Erythroblast (primary cell): ENCODE results near the gene PITRM1.
"Not testable (repeated sequence)": the region's sequence is repeated elsewhere in the genome, so short reads cannot be mapped to it uniquely, and the experiment has no call there.

Experiments
- DNase-seq, 2 experiments: peaks; one replicate each; lab custom pipeline; 2025; lab: John Stamatoyannopoulos, UW
- GATA1 ChIP-seq: IDR thresholded peaks from 2 replicates; pipeline ENCODE4 v1.6.1; 2011; ENCODE audit warnings: low read depth, mild to moderate bottlenecking, control low read depth, low read length, moderate library complexity
- POLR2A ChIP-seq: IDR thresholded peaks from 2 replicates; pipeline ENCODE4 v1.6.1; 2011; ENCODE audit warnings: mild to moderate bottlenecking, low read length

PITRM1 gene

DNA sequence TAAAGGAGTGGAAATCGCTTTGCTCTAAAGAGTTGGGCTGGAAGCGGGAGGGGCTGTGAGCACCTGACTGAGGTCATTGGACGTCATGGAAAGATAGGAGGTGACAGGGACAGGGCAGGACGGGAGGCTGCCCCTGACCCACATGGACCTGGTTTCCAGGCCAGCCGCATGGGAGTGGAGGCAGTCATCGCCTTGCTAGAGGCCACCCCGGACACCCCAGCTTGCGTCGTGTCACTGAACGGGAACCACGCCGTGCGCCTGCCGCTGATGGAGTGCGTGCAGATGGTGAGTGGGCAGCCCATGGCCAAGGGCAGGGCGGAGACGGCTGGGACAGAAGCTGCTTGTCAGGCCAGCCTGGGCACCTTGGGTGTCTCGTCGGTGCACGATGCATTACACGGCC, 63.4 kb downstream of the PITRM1 start:
- DNase-seq = no peak
- TF ChIP-seq GATA1 = no peak
- no peak for TF ChIP-seq POLR2A

DNA sequence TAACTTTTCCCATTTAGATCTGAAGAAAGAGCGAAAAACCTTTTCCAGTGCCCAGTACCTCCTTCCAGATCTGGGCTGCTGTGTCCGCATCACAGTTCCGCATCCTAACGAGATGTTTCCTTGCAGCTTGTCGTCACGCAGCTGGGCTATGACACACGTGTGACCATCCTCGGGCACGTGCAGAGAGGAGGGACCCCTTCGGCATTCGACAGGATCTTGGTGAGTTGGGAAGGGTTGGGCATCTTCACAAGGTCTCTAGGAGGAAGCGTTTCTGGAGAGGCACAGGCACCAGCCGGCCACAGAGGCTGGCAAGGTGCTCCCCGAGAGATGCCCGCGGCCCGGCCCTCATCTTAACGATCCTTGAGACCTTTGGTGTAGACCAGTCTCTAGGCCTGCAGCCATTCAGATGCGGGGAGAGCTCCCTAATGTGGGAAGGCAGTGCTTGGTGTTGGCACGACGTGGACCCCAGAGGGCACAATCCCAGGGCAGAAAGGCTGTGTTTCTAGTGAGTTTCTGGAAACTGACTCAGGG, 63.9 kb downstream of the PITRM1 start:
- DNase-seq = no peak

DNA sequence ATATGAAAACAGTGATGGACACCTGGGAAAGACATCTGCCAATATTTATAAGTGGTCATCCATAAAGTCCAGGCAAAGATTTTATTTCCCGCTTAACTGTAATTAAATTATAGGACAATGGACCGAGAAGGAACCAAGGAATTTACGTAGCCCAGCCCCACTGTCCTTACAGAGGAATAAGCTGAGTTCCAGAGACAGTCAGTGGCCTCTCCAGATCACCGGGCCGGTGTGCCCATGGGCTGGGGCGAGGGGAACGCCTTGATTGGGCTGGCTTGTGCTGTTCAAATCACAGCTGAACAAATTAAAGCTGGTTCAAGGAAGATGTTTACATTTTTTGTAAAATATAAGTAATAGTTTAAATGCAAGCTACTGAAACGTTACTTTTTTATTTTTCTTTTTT, 64.5 kb downstream of the PITRM1 start:
- no peak for TF ChIP-seq GATA1
- TF ChIP-seq POLR2A = no peak
- no peak for DNase-seq

More for the DNA sequence above, 63.9 kb downstream of the PITRM1 start:
- TF ChIP-seq GATA1 (no peak), POLR2A (no peak)

DNA sequence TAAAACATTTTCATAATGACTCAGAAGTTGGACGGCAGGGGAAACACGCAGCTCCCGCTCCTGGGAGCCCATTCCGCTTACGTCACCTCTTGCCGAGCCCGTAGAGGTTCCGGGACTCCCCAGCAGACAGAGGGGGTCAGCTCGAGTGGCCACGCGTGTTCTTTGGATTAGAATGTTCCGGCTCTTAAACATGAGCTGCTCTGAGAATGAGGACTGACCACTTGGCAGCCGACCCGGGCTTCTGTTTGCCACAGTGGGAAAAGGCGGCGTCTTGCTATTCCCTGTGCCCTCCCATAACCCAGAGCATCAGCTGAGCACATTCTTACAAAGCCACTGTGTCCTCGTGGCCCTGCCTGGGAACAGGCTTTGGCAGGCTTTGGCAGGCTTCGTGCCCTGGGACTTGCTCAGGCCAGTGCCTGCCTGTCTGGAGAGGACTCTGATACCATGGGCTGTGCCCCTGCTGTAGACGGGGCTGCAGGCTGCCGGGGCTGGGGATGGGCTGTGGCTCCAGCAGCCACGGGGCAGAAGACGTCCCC, 65.1 kb downstream of the PITRM1 start:
- no peak for DNase-seq
- TF ChIP-seq POLR2A (no peak), GATA1 (no peak)

DNA sequence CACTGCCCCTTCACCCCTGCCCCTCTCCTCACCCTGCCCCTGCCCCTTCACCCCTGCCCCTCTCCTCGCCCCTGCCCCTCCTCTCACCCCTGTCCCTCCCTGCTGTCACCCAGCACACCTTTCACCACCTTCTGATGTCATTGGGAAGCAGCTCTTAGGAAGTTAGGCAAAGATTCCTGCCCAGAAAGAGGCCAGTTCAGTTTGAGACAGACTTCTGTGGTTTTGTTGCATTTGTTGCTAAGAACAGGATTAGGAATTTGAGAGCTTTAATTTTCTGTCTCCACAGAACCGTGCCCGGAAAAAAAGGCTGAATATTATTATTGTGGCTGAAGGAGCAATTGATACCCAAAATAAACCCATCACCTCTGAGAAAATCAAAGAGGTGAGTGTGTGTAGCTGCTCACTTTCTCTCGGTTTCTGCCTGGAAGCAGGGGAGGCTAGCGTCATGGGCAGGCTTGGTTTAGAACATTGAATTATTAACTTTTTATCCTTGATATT, 65.6 kb downstream of the PITRM1 start:
- DNase-seq = no peak
- TF ChIP-seq POLR2A = no peak
- TF ChIP-seq GATA1 = no peak

DNA sequence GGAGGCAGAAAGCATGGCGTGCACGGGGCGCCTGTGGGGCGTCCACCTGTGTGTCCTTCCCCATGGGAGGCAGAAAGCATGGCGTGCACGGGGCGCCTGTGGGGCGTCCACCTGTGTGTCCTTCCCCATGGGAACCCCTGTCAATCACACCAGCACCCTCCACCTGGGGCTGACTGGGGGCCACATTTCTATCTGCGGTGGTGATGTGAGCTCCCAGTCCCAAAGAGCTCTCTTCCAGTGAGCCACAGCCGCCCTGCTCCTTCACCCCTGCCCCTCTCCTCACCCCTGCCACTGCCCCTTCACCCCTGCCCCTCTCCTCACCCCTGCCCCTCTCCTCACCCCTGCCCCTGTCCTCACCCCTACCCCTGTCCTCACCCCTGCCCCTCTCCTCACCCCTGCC, 66.3 kb downstream of the PITRM1 start:
- DNase-seq = not testable (repeated sequence)

DNA sequence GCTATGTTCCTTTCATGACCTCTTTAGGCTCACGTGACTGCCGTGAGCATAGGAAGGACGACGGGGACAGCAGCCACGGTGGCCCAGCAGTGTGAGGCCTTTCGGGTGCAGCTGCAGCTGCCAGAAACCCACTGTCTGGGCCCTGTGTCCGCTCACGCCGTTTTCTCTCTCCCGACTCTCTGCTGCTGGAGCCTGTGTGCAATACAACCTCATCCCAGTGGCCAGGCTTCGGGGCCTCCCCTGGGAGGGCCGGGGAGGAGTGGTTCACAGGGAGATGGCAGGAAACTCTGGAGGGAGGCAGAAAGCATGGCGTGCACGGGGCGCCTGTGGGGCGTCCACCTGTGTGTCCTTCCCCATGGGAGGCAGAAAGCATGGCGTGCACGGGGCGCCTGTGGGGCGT, 66.7 kb downstream of the PITRM1 start:
- DNase-seq = no peak
- no peak for TF ChIP-seq GATA1
- TF ChIP-seq POLR2A = no peak

DNA sequence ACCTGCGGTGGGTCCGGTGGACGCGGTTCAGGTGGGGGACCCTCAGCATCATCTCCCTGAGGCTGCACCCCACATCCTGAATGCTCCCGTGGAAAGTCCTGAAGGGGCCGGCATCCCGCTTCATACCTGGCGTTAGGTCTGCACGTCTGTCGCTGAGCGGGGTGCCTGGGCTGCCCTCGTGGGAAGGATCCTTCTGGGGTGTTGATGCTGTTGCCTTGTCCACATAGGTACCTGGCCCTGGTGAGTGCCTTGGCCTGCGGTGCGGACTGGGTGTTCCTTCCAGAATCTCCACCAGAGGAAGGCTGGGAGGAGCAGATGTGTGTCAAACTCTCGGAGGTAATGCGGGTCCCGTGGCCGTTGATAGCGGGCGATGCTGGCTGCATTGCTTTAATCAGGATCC, 67.4 kb downstream of the PITRM1 start:
- DNase-seq = no peak
- TF ChIP-seq GATA1 (no peak), POLR2A (no peak)

DNA sequence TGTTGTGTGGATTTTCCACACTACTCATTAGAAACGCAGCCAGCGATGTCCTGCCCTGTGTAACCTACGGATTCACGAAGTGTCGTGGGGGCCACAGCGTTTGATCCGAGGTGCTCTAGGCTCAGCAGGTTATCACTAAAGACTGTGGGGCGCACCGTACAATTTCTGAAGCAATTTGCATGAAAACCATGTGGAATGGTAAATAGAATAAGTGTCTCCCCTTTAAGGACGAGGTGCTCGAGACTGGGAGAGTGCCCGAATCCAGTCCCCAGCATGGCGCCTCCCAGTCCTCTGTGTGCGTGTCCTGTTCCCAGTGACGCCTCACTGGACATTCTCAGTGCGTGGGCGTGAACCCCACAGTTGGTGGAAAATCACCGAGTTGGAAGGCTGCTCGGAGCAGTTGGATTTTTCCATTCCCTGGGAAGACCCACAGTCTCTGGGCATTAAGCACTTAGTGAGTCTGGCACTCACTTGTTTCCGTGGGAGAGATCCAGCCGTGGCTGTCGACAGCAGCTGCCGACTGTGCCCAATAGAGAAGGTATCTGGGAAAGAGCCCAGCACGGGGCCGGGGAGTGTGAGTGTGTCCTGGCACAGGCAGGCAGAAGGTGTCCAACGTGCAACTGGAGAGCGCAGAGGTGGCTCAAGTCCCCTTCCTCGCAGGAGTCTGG, 68.2 kb downstream of the PITRM1 start:
- no peak for DNase-seq
- TF ChIP-seq GATA1 = no peak
- TF ChIP-seq POLR2A = no peak

DNA sequence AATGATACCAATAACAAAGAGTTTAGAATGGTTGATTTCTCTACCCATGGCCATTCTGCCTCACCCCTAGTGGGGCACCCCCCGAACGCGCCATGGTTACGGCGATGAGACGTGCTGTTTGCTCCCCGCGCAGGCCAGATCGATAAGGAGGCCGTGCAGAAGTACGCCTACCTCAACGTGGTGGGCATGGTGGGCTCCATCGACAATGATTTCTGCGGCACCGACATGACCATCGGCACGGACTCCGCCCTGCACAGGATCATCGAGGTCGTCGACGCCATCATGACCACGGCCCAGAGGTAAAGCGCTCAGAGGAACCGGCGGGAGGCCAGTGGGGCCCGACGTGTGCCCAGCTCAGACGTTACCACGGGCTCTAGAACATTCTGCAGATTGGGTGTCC, 68.9 kb downstream of the PITRM1 start:
- TF ChIP-seq POLR2A = no peak
- no peak for TF ChIP-seq GATA1
- DNase-seq = no peak

DNA sequence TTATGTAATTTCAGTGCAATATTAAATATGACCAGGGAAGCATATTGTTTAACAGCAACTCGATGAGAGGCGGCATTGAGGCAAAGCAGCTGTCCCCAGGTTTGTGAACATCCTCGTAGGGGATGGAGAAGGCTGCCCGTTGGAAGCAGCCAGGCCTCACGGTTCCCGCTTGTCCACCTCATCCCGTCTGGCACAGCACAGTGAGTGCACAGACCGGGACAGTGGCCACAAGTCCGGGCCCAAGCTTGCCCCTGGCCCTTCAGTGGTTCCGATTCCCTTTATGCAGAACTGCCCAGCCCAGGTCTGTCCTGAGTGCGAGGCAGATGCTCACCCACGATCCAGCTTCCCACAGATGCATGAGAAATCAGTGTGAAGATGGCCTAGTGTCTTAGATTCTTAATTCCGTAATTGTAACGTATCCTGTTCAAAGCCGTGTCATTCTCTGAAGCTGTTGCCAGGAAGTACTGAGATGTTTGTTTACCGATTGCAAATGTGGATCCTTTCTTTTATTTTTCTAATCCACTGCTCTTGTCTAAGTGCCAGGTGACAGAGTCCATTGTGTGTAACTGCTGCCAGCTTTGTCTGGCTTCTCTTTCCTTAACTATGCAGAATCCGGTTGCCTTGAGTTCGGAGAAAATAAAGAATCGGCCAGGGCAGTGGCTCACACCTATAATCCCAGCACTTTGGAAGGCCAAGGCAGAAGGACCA, 69.7 kb downstream of the PITRM1 start:
- DNase-seq = no peak
- TF ChIP-seq POLR2A (no peak), GATA1 (no peak)

DNA sequence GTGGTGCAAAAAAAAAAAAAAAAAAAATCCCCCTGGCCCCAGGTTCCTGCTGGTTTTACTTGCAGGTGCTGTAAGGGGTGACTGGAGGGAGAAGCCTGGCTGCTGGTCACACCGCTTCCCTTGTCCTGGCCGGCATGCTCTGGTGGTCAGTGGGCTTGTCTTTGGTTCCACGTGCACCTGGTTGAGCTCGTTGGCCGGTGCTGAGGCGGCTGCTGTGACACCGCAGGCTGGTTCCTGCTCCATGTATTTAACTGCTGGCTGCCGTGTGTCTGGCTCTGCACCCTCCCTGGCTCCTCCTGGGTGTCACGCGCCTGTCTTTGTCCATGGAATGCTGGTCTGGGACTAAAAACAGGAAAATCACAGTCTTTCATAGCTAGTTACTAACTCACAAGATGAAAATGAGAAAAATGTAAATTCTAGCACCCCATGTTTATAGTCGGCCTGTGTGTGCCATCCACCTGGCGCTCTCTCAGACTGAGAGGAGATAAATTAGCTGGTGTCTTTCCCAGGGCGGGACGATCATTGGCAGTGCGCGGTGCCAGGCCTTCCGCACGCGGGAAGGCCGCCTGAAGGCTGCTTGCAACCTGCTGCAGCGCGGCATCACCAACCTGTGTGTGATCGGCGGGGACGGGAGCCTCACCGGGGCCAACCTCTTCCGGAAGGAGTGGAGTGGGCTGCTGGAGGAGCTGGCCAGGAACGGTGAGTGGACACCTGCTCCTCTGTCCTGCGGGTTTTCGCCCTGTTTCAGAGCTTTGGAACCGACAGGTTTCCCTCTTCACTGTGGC, 71.5 kb downstream of the PITRM1 start:
- TF ChIP-seq POLR2A = no peak
- no peak for TF ChIP-seq GATA1
- no peak for DNase-seq

DNA sequence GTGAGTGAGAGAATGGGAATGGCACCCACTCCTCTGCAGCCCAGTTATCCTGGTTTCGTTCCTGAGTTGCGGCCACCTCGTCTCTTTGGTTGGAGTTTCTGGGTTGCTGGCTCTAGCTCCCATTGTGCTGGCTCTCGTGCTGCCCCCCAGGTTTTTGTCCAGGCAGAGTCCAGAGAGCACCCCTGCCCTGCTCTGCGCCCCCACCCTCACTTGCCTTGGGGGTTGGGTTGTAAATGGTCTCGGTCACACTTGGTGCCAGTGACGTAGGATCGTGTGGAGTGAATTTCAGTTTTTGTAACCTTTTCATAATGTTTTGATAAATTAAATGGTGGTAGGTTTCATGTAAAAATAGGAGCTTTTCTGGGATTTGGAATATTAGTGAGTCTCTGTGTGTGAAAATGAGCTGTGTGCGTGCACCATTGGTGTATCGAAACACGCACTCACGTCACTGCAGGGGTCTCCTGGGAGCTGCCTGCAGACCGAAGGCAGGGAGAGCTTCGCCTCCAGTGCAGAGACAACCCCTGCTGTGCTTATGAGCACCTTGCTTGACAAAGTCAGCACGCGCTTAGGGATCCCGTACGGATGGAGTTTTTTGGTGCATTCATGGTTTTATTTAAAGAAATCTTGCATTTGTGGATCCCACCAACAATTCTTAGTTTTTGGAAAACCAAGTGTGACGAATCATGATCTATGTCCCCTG, 72.3 kb downstream of the PITRM1 start:
- no peak for DNase-seq
- TF ChIP-seq GATA1 (no peak), POLR2A (no peak)
